ENCODE results near the gene MOV10L1. TPM values are rescaled to one million over a fixed set of nuclear protein-coding genes. Genes with fewer than 3 reads are reported as not detected.
"Not testable (repeated sequence)": the region's sequence is repeated elsewhere in the genome, so short reads cannot be mapped to it uniquely, and the experiment has no call there.

Gene MOV10L1
- polyA plus RNA-seq, 1 donor = 1.2 TPM

DNA sequence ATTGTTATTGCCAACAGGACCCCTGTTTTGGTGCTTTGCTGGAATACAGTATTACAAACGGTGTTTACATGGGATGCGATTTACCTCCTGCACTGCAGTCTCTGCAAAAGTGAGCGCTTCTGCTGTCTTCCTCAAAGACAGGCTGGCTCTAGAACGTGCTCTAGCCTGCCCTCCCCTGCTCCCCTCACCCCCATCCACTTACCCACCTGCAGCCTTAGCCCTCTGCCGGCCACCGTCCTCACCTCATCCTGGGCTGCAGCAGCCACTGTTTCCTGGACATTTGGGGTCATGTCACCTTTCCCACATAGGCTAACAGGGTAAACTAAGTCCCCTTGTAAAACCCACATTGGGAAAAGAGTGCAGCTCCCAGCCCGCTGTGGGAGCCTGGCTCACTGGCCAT lies 71.1 kb downstream of the MOV10L1 start:
- no peak for DNase-seq

DNA sequence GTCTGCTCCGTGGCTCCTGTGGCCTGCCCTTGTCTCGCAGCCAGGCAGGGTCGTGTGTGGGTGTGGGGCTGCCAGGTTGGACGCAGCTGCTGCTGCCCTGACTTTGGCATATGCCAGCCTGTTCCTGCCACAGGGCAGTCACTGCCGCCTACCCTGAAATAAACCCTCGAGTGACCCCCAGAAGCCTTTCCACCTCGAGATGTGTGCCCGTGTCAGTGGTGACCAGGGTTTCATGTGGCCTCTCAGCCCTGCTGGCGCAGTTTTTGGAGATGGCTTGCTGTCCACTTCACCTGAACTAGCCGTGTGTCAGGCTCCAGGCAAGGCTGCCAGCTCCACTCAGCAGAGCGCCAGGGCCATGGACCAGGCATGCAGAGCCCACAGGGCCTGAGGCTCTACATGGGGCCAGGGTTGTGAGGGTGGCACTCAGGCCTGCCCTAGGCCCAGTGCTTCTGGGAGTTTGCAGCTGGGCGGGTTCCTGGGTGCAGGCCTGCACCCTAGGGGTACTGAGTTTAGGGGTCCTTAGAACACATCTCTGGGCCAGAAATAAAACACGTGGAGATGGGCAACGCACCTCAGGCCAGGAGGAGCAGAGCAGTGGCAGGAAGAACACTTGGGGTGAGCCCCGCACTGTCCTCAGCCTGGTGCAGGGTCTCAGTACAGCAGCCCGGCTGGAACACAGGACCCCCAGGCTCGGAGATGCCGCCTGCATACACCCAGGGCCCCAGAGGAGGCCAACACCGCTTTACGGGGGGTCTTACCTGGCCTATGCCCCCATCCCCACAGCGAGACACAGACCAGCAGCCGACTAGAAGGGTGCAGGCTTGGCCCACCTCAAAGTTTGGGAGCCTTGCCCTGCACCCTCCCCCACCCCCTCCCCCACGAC lies 71.9 kb downstream of the MOV10L1 start:
- DNase-seq = no peak

DNA sequence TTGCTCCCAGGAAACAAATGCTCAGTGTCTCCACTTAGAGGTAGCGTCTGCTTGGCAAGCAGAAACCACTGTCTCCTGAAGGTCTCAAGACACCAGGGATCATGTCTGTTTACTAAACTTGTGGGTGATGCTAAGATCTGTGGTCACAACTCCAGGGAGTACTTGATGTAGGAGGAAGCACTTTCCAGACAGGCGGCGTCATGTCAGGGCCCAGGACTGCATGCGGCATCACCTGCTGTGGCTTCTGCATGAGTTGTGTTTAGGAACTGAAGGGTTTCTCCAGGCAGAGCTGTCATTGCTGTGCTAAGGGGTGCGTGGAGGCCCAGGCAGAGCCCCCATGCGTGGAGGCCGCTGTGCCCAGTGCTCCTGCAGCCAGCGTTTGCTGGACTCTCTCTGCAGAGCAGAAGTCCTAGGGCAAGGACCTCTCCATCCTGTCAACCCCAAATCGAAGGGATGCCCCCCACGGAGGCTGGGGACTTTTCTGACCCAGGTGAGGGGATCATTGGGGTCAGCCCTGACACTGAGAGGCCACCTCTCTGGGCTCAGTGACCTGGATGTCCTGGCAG lies 72.7 kb downstream of the MOV10L1 start:
- no peak for DNase-seq

DNA sequence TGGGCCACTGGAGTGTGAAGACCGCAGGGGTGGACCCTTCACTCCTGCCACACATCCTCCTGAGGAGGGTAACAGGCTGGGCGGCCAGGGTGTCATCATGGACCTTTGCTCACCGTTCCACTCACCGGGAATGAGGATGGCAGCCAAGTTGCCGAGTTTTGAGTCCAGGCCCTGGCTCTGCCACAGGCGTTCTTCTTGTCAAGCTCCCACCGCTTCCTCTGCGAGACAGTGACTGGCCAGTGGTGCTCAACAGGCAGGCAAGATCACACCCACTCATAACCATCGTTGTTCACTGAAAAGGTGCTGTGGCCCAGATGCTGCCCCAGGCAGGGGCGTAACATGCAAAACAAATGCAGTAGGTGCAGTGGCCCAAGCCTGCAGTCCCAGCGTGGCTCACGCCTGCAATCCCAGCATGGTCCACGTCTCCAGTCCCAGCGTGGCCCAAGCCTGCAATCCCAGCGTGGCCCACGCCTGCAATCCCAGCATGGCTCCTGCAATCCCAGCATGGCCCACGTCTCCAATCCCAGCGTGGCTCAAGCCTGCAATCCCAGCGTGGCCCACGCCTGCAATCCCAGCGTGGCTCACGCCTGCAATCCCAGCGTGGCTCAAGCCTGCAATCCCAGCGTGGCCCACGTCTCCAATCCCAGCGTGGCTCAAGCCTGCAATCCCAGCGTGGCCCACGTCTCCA lies 75.8 kb downstream of the MOV10L1 start:
- no peak for DNase-seq

DNA sequence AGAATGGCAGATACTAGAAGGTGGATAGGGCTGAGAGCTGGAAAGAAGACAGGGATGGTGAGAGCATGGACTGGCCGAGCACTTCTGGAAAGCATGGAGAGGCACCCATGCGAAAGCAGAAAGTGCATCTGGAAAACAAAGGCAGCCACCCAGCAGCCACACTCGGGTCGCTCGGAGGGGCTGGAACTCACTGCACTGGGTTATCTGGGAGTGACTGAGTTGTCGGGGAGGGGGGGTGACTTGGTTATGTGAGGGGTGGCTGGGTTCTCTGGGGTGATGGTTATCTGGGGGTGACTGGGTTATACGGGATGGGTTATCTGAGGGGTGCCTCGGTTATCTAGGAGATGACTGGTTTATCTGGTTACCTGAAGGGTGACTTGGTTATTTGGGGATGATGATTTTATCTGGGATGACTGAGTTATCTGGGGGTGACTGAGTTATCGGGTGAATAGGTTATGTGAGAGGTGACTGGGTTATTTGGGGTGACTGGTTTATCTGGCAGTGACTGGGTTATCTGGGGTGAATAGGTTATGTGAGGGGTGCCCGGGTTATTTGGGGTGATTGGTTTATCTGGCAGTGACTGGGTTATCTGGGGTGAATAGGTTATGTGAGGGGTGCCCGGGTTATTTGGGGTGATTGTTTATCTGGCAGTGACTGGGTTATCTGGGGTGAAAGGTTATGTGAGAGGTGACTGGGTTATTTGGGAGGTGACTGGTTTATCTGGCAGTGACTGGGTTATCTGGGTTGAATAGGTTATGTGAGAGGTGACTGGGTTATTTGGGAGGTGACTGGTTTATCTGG lies 78.1 kb downstream of the MOV10L1 start:
- no peak for DNase-seq

DNA sequence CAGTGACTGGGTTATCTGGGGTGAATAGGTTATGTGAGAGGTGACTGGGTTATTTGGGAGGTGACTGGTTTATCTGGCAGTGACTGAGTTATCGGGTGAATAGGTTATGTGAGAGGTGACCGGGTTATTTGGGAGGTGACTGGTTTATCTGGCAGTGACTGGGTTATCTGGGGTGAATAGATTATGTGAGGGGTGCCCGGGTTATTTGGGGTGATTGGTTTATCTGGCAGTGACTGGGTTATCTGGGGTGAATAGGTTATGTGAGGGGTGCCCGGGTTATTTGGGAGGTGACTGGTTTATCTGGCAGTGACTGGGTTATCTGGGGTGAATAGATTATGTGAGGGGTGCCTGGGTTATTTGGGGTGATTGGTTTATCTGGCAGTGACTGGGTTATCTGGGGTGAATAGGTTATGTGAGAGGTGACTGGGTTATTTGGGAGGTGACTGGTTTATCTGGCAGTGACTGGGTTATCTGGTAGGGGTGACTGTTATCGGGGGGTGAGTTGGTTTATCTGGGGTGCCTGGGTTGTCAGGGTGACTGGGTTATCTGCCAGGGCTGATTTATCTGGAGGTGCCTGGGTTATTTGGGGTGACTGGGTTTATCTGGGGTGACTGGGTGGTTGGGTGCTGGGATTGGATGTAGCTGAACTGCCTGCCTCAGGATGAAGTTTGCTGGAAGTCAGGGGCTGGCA lies 78.8 kb downstream of the MOV10L1 start:
- not testable (repeated sequence) for DNase-seq

DNA sequence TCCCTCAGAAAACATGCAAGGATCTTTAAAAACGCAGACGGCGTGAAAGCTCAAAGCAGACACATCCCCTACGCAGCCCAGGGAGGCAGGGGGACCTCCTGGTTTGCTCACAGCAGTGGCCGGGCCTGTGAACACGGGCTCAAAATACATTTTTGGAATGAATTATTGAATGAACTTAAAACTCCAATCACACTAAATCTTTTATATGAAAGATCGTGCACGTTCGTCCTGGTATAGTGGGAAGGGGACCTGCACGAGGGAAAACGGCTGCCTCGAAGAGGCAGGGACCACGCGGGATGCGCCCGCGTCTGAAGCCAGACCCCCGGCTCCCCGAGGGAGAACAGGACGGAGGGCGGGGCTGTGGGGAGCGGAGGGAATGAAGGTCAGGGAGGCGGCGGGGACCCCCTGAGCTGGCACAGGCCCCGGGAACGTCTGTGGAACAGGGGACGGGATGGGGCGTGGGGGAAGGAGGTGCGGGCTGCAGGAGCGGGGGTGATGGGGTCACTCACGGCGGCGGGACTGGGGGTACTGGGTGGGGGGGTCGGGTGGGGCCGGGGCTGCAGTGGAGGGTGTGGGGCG lies 79.5 kb downstream of the MOV10L1 start:
- DNase-seq = no peak

DNA sequence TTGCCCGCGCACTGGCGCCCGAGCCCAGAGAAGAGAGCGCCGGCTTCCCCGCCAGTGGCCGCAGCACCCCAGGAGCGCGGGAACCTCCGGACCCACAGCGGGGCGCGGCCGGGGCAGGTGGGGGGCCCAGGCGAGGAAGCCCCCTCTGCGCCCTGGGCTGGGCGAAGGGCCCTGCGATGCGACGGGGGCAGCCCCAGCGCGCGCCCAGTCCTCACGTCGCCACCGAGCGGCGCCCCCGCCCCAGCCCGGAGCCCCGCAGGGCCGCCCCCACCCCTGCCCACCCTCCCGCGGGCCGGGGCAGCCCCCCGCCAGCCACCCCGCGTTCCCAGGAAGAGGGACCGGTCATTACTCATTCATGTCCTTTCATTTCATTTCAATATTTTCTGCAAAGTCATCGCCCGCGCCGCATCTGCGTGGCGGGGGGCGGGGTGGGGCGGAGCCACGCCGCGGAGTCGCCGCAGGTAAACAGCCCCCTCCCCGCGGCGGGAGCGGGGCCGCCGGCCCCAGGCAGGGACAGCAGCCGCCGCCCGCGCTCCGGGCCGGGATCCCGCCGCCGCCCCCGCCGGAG lies 80.1 kb downstream of the MOV10L1 start:
- no peak for DNase-seq

DNA sequence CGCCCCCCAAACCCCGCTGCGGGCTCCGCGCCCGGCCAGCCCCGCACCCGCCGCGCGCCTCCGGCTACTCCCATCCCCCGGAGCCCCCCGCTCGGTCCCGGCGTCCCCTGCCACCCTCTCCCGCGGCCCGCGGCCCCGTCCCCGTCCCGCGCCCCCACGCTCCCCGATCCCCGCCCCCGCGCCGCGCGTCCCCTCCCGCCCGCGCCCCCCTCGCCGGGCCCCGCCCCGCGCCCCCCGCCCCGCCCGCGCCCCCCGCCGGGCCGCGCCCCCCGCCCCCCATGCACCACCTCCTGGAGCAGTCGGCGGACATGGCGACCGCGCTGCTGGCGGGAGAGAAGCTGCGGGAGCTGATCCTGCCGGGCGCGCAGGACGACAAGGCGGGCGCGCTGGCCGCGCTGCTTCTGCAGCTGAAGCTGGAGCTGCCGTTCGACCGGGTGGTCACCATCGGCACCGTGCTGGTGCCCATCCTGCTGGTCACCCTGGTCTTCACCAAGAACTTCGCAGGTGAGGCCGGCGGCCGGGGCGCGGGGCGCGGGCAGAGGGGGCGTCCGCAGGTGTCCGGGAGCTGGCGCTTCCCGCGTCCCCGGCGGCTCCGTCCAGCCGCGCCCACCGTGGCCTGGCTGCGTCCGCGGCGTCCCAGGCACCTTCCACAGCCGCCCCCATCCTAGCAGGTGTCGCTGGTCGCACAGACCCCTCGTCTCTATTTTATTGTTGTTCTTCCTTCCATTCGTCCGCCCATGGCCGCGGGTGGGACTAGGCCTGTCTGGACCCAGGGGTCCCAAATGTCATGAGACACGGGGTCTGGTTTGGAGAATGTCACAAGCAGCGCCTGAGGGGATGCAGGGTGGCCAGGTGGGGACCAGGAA lies 80.9 kb downstream of the MOV10L1 start, which contains the start of gene PANX2:
TSS of gene PANX2 (plus strand) at position 279 of the 866 bp plus-strand sequence. CDS start at position 279, 0 bp downstream.
- DNase-seq = no peak

DNA sequence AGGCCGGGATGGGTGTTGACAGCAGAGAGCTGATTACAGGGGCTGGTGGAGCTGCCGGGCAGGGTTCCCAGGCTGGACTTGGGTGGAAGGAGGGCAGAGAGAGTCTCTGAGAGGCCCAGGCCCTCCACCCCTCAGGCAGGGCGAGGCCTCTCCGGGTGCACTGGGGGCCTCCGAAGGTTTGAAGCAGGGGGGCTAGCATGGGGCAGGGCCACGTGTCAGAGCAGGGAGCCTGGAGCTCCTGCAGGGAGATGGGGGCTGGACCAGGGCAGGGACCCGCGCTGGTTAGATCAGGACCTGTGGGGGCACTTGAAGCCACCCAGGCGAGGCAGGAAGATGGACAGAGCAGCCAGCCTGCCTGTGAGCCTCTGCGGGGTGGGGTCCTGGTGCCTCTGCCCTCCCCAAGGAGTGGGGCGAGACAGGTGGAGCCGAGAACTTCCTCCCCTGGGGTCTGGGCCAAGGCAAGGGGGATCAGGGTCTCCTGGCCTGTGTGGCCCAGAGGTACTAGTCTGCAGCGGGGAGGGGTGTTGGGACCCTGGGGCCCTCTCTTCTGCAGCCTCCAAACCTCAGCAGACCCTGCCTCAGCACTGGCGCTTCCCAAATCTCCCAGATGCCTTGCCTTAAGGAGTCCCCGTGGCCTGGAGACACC lies 81.6 kb downstream of the MOV10L1 start:
- DNase-seq = no peak

DNA sequence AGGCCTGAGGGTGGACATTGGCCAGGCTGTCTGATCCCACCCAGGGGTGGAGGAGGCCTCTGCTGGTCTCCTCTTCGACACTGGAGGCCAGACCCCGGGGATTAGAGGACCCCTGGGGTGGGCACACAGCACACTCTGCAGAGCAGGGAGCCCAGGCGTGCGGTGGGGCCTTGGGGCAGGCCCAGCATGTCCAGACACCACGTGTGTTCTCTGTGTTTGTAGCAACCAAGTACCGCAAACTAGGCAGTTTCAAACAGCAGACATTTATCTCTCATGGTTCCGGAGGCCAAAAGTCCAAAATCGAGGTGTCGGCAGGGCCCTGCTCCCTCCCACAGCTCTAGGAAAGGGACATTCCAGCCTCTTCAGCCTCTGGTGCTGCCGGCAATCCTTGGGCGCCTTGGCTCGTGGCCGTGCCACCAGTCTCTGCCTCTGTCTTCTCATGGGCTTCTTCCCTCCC lies 82.2 kb downstream of the MOV10L1 start:
- no peak for DNase-seq

DNA sequence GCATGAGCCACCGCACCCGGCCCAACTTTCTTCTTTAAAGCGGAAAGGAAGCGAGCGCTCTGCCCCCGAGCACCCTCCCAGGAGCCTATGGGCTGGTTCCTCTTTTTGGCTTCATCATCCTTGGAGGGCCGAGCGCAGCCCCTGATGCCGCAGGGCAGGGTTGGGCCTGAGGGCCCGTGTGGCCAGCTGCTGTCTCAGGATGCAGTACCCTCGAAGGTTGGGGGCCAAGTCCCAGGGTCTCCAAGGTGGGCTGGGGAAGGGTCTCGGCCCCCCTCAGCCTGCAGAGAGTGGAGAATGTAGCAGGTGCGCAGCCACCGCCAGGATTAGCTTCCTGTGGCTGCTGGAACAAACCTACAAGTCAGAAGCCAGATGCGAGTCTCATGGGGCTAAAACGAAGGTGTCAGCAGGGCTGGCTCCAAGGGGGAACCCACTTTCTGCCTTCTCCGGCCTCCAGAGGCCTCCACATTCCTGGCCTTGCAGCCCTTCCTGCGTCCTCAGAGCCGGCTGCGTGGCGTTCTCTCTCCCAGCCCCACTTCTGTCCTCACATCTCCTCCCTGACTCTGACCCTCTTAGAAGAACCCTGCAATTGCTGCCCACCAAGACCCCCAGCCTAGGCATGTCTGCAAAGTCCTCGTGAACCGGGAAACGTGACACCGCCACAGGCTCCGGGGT lies 83.6 kb downstream of the MOV10L1 start:
- no peak for DNase-seq

DNA sequence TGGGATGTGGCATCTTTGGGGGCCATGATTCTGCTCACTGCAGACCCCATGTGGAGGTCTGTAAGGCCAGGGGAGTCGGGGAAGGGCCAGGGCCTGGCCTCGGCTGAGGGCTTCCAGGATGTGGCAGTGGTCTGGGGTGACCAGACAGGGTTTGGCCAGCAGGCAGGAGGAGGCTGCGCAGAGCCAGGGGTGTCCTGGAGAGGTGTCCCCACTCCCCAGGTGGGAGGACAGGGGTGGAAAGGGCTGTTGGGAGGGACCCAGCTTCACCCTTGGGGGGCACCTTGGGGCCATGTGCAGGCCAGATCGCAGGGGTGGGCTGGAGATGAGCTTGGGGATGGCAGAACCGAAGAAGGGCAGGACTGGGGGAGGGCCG lies 84.2 kb downstream of the MOV10L1 start:
- DNase-seq = no peak

DNA sequence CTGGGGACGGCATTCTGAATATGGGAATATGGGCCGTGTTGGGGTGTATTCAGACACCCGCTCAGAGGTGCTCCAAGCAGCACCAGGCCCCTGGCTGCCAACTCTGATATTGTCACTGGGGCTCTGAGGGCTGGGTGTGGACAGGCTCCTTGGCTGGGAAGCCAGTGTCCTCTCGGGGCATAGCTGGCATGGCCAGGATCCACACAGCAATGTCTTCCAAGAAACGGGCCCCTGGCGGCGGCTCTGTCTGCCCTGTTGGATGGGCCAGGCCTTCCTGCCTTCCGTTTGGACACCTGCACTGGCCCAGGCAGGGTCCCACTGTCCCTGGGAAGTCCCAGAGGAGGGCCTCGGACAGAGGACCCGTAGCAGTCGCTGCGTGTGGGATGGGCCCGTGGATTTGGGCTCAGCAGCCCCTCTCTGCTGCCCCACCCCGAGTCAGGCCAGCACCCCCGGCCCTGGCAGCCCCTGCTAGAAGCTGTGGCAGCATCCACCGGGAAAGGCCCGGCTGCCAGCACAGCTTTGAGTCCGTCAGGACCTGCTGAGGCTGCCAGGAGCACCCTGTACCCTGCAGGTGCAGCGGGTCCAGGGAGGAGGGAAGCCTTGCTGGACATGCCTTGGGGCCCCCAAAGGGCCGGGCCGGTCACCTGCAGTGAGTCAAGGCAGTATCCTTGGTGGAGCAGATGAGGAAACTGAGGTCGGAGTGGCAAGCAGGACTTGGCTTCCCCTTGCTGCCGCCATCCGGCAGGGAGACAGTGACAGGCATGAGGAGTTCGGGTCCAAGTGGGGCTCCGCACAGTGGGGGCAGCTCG lies 84.8 kb downstream of the MOV10L1 start:
- no peak for DNase-seq

DNA sequence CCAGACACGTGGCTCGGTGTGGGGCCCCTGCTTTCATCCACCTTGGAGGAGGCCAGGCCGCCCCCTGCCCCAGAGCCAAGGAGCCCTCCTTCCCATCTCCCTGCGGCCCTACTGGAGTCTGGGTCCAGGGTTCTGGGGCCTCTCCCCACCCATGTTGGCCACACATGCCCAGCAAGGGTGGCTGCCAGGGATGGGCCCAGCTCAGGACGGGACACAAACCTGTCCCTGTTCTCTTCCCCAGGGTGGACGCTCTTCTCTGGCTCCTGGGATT lies 85.3 kb downstream of the MOV10L1 start:
- no peak for DNase-seq

DNA sequence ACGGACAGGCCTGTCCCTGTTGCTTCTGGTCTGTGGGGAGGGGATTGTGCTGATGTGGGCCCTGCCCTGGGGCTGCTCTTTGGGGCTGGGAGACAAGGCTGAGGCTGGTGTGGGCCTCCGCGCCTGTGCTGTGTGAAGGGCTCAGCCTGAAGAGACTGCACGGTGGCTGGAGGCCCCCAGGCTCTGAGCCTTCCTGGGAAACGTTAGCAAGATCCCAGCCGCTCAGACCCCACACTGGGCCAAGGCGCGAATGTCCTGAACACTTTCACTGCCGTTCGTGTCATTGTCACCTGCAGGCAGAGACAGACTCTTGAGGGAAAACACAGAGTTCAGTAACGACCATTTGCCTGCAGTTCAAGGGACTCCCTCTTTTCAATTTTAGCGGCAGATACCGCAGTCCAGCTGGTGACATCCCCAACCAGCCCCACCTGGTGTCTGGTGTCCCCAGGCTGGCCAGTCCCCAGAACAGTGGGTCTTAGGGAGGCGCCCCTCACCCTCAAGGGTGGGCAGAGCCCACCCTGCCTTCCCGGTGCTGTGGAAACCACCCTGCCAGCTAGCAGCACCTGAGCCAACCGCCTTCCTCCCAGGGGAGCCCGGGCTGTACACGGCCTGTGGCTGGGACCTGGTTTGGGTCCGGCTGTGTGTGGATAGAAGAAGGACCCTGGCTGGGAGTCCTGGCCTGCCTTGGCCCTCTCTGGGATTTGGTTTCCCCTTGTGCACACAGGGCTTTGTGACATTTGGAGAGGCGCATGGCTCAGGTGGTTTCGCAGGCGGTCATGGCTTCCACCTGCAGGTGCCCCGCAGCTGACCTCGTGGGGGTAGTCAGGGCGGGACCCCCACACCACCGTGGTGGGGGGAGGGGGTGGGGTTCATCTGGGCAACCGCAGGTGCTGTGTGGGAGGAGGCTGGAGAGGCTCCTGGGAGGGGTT lies 86.4 kb downstream of the MOV10L1 start:
- no peak for DNase-seq

All from left kidney (tissue), 2 donors.